IMR-90 (cell line): ENCODE measurements around the gene C6orf118.

Experiments used
- BHLHE40 ChIP-seq: fragments of 150-350 bp; IDR thresholded peaks from 2 replicates; pipeline ENCODE4 v1.6.1; 2016; ENCODE audit warnings: mild to moderate bottlenecking, low read depth, low read length
- CEBPB ChIP-seq: IDR thresholded peaks from 2 replicates; pipeline ENCODE4 v1.6.1; 2012; ENCODE audit warnings: low read depth, low read length, improper control_type of control experiment
- CTCF ChIP-seq: conservative IDR thresholded peaks from 2 replicates; pipeline ENCODE4 v1.5.1; 2012; ENCODE audit warnings: mild to moderate bottlenecking, low read depth, low read length, improper control_type of control experiment
- MAFK ChIP-seq: IDR thresholded peaks from 2 replicates; pipeline ENCODE4 v1.6.1; 2012; ENCODE audit warnings: low read depth, low read length, improper control_type of control experiment
- MAZ ChIP-seq: IDR thresholded peaks from 2 replicates; pipeline ENCODE4 v1.6.1; 2012; ENCODE audit warnings: low read depth, mild to moderate bottlenecking, low read length, improper control_type of control experiment, moderate library complexity, borderline replicate concordance
- MXI1 ChIP-seq: IDR thresholded peaks from 2 replicates; pipeline ENCODE4 v1.6.1; 2012; ENCODE audit warnings: low read depth, mild to moderate bottlenecking, low read length, moderate library complexity, borderline replicate concordance
- NFE2L2 ChIP-seq: fragments of 150-350 bp; IDR thresholded peaks from 2 replicates; pipeline ENCODE4 v1.6.1; 2016; ENCODE audit warnings: low read depth, mild to moderate bottlenecking, low read length
- POLR2A ChIP-seq: IDR thresholded peaks from 2 replicates; pipeline ENCODE4 v1.6.1; 2012; ENCODE audit warnings: mild to moderate bottlenecking, low read depth, low read length
- RAD21 ChIP-seq: IDR thresholded peaks from 2 replicates; pipeline ENCODE4 v1.6.1; 2012; ENCODE audit warnings: low read length, improper control_type of control experiment
- RCOR1 ChIP-seq: IDR thresholded peaks from 2 replicates; pipeline ENCODE4 v1.6.1; 2012; ENCODE audit warnings: mild to moderate bottlenecking, low read length, improper control_type of control experiment; ENCODE audit not compliant: insufficient replicate concordance
- RFX5 ChIP-seq: IDR thresholded peaks from 2 replicates; pipeline ENCODE4 v1.8.0; 2012; ENCODE audit warnings: low read depth, mild to moderate bottlenecking, low read length, moderate library complexity
- SMC3 ChIP-seq: fragments of 150-350 bp; IDR thresholded peaks from 2 replicates; pipeline ENCODE4 v1.6.1; 2016; ENCODE audit warnings: low read depth, mild to moderate bottlenecking, antibody characterized with exemption, low read length, moderate library complexity
- TF ChIP-seq, protein P1 (sequence below): fragments of 150-350 bp; IDR thresholded peaks from 2 replicates; pipeline ENCODE4 v1.6.1; 2017; ENCODE audit warnings: mild to moderate bottlenecking, antibody characterized with exemption, low read length, low read depth
- TF ChIP-seq, protein P2 (sequence below): fragments of 150-350 bp; IDR thresholded peaks from 2 replicates; pipeline ENCODE4 v1.6.1; 2016; ENCODE audit warnings: low read depth, mild to moderate bottlenecking, low read length, moderate library complexity, borderline replicate concordance

- TF ChIP-seq CTCF (no peak), SMC3 (no peak), MXI1 (no peak), BHLHE40 (no peak), POLR2A (no peak), CEBPB (no peak), RAD21 (no peak), RFX5 (no peak), MAFK (no peak), NFE2L2 (no peak), RCOR1 (no peak), MAZ (no peak)
- TF ChIP-seq, protein P1, sequence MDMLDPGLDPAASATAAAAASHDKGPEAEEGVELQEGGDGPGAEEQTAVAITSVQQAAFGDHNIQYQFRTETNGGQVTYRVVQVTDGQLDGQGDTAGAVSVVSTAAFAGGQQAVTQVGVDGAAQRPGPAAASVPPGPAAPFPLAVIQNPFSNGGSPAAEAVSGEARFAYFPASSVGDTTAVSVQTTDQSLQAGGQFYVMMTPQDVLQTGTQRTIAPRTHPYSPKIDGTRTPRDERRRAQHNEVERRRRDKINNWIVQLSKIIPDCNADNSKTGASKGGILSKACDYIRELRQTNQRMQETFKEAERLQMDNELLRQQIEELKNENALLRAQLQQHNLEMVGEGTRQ: no peak
- TF ChIP-seq, protein P2, sequence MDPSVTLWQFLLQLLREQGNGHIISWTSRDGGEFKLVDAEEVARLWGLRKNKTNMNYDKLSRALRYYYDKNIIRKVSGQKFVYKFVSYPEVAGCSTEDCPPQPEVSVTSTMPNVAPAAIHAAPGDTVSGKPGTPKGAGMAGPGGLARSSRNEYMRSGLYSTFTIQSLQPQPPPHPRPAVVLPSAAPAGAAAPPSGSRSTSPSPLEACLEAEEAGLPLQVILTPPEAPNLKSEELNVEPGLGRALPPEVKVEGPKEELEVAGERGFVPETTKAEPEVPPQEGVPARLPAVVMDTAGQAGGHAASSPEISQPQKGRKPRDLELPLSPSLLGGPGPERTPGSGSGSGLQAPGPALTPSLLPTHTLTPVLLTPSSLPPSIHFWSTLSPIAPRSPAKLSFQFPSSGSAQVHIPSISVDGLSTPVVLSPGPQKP: no peak
Measured at GRCh38 chr6:165272585-165272984, 36.8 kb downstream of the C6orf118 start.
